ENCODE data around the gene HOXC6. TPM values are rescaled to one million over a fixed set of nuclear protein-coding genes. Genes with fewer than 3 reads are reported as not detected.
A peak's percentile ranks its signal among the peaks of the same experiment; 100 is the strongest.

HOXC6 gene
- total and polyA plus RNA-seq, 2 of the 8 experiments (the other 6 are each of a cell fraction or from before 2014, with no cell fraction given): not detected

DNA sequence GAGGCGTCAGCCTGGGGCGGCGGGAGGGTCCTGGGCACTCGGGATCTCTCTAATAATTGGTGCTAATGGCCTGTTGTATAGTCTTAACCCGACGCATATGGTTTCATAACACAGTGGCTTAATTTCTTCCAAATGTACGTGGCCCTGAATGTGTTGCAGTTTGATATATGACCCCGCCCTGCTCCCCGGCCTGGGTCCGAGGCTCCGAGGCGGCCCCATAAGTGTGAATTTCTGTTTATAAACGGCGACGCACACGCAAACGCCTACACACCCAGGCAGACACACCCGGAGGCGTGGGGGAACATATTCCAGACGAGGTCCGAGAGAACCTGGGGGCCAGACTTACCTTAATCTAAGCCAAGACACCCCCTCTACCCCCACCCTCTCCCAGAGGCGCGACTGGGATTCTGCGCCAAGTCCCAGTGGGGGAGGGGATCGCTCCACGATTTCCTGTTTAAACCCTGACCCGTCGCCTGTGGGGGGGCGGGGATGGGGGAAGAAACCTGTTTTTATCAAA is 9.7 kb upstream of the HOXC6 start:
- no peak overlapping the region for H2BK5ac ChIP-seq (ENCODE audit: low read depth, low read length)
- no peak overlapping the region for H4K91ac ChIP-seq (replicated peaks; ENCODE audit: insufficient read length, low read length)
- no peak overlapping the region for H3K4ac ChIP-seq (replicated peaks; ENCODE audit: insufficient read length, low read depth, low read length)
- H3K36me3 ChIP-seq (ENCODE audit: control insufficient read depth in 2 of 4, insufficient read depth in 4 of 4, low read length in 3 of 4): no peaks in the 10 kb centered on the region; a peak in 1 of 8 replicates
- peaks cover 95 to 100% (median 100%) of the 10 kb centered on the region in 4 experiments for H3K27me3 ChIP-seq (replicated peaks in 1 of 4; ENCODE audit: control insufficient read depth in 3 of 4, extremely low read depth in 1 of 4, insufficient read depth in 3 of 4, low read length in 3 of 4)
- H2BK20ac ChIP-seq (ENCODE audit: low read length): 0 out of 2 replicates have a peak overlapping the region, but pooled peaks have one; percentile 18
- H3K27ac ChIP-seq (ENCODE audit: low read depth, low read length): no peak overlapping the region
- peak overlapping the region; percentile 90; the same call in 1 of the 2 replicates for H2BK12ac ChIP-seq (ENCODE audit: low read depth, low read length)
- H3K9me3 ChIP-seq (ENCODE audit: insufficient read depth in 2 of 2, low read depth in 1 of 2, low read length in 1 of 2): no peaks in the 10 kb centered on the region
- H2BK120ac ChIP-seq (replicated peaks; ENCODE audit: low read depth, low read length): no peak overlapping the region
- H2BK15ac ChIP-seq (ENCODE audit: low read length): no peak overlapping the region
- H3K18ac ChIP-seq (ENCODE audit: extremely low read depth, low read length): no peak overlapping the region; the same call in 1 of the 2 replicates
- peak overlapping the region; percentile 28 to 79 for H3K4me2 ChIP-seq (ENCODE audit: insufficient read depth in 1 of 2, low read depth in 2 of 2, low read length in 2 of 2)
- H4K20me1 ChIP-seq (replicated peaks in 1 of 2; ENCODE audit: control insufficient read depth in 1 of 2, insufficient read depth in 2 of 2, low read length in 2 of 2): peaks cover 9 to 40% of the 10 kb centered on the region in 2 experiments
- ChIA-PET POLR2A (ENCODE audit: partially characterized antibody) (no interaction called here), CTCF (ENCODE audit: partially characterized antibody) (no interaction called here)
- H4K8ac ChIP-seq (ENCODE audit: extremely low read depth, insufficient read depth, low read length): no peak overlapping the region
- DNase-seq (ENCODE audit: low read depth in 1 of 2, low spot score in 2 of 2): peak in 1 of 2 experiments; percentile 64
- H3K23me2 ChIP-seq (ENCODE audit: low read depth, low read length): peaks cover 3% of the 10 kb centered on the region; the same call in 1 of the 2 replicates
- H3K79me1 ChIP-seq (ENCODE audit: low read depth, low read length): no peaks in the 10 kb centered on the region
- no peaks in the 10 kb centered on the region for H3K79me2 ChIP-seq (ENCODE audit: control insufficient read depth in 1 of 2, insufficient read depth in 2 of 2, low read length in 2 of 2)
- peak overlapping the region in 2 of 4 experiments; percentile 26 to 54; a peak in 3 of 8 replicates for H3K4me3 ChIP-seq (ENCODE audit: extremely low read depth in 1 of 4, insufficient read depth in 2 of 4, low read depth in 3 of 4, low read length in 4 of 4)
- H3K14ac ChIP-seq (ENCODE audit: insufficient read length): no peak overlapping the region
- no peak overlapping the region for H2AFZ ChIP-seq (ENCODE audit: low read length)
- no peak overlapping the region for H4K5ac ChIP-seq (ENCODE audit: insufficient read length, low read depth, low read length)
- WGBS, 2 experiments (ENCODE audit: extremely low coverage in 1 of 2, insufficient coverage in 1 of 2, insufficient read length in 1 of 2, insufficient replicate concordance in 2 of 2, low coverage in 1 of 2, low lambda C conversion rate in 2 of 2, missing lambda C conversion rate in 1 of 2): 4% methylated on average over 28 of the region's 29 CpGs; no CpG with 5 or more reads in 1 of the 2 experiments
- no peak overlapping the region for H3K56ac ChIP-seq (replicated peaks; ENCODE audit: insufficient read length, low read depth, low read length)
- H3K23ac ChIP-seq (ENCODE audit: insufficient read length): no peak overlapping the region
- peak; percentile 23; the same call in 1 of the 2 replicates for TF ChIP-seq SUZ12 (IDR thresholded peaks at IDR 0.05; ENCODE audit: low read length)
- peak; percentile 19 for TF ChIP-seq ASH2L (IDR thresholded peaks at IDR 0.05; ENCODE audit: low read length)
- peak; percentile 66 for TF ChIP-seq EZH2 (IDR thresholded peaks at IDR 0.05; ENCODE audit: low read depth, low read length, severe bottlenecking)
- TF ChIP-seq, protein P1, sequence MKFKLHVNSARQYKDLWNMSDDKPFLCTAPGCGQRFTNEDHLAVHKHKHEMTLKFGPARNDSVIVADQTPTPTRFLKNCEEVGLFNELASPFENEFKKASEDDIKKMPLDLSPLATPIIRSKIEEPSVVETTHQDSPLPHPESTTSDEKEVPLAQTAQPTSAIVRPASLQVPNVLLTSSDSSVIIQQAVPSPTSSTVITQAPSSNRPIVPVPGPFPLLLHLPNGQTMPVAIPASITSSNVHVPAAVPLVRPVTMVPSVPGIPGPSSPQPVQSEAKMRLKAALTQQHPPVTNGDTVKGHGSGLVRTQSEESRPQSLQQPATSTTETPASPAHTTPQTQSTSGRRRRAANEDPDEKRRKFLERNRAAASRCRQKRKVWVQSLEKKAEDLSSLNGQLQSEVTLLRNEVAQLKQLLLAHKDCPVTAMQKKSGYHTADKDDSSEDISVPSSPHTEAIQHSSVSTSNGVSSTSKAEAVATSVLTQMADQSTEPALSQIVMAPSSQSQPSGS (IDR thresholded peaks at IDR 0.05; ENCODE audit: low read length): no peak
- H3K4me1 ChIP-seq (replicated peaks in 1 of 4; ENCODE audit: control insufficient read depth in 3 of 4, insufficient read depth in 4 of 4, low read length in 3 of 4): peaks cover 0 to 12% (median 4%) of the 10 kb centered on the region in 4 experiments; a peak in 6 of 7 replicates
- FAIRE-seq: no peak
- no peak overlapping the region for H2AK5ac ChIP-seq (ENCODE audit: low read depth, low read length)
- H3K9ac ChIP-seq (replicated peaks in 1 of 4; ENCODE audit: extremely low read depth in 1 of 4, low read depth in 3 of 4, low read length in 3 of 4): no peak overlapping the region

Measured in H1 (cell line).